BE2C (cell line): ENCODE measurements around the gene TP53TG5.

Experiments
- DNase-seq: peaks from one replicate; pipeline ENCODE4 v3.0.0-alpha.2; 2020
- H3K27me3 ChIP-seq: fragments of 250-450 bp; sonication (Bioruptor Pico); 2 replicates; pipeline ENCODE4 v1.5.1; 2020; ENCODE audit warnings: mild to moderate bottlenecking
- H3K36me3 ChIP-seq: fragments of 250-450 bp; sonication (Bioruptor Pico); 2 replicates; pipeline ENCODE4 v1.5.1; 2020; ENCODE audit warnings: mild to moderate bottlenecking
- H3K4me1 ChIP-seq: fragments of 250-450 bp; sonication (Bioruptor Pico); 2 replicates; pipeline ENCODE4 v1.5.1; 2020
- H3K4me3 ChIP-seq: 2 replicates; pipeline ENCODE4 v1.5.1; 2011; ENCODE audit warnings: low read depth, low read length
- H3K9me3 ChIP-seq: fragments of 250-450 bp; sonication (Bioruptor Pico); 2 replicates; pipeline ENCODE4 v1.5.1; 2020
- TF ChIP-seq, protein P1 (sequence below): IDR thresholded peaks from 2 replicates; pipeline ENCODE4 v1.5.1; 2012; ENCODE audit warnings: mild to moderate bottlenecking, low read depth, low read length

The TP53TG5 gene

DNA sequence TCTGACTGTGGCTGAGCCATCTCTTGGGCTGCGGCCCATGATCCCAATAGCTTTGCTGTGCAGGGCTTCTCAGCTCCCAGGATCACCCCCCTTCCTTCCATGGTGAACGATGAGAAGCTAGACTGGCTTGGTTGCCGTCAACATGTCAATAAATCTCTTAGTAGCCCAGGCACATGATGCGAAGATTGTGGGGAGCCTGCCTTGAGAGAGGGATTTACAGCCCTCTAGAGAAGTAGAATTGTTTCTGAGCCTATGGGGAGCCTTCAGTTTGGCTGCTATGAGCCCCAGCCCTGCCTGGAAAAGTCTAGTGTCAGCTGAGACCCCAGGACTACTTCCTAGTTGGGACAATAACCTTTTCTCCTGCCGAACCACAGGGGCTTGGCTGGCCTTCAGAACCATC is 34.5 kb upstream of the TP53TG5 start:
- TF ChIP-seq, protein P1, sequence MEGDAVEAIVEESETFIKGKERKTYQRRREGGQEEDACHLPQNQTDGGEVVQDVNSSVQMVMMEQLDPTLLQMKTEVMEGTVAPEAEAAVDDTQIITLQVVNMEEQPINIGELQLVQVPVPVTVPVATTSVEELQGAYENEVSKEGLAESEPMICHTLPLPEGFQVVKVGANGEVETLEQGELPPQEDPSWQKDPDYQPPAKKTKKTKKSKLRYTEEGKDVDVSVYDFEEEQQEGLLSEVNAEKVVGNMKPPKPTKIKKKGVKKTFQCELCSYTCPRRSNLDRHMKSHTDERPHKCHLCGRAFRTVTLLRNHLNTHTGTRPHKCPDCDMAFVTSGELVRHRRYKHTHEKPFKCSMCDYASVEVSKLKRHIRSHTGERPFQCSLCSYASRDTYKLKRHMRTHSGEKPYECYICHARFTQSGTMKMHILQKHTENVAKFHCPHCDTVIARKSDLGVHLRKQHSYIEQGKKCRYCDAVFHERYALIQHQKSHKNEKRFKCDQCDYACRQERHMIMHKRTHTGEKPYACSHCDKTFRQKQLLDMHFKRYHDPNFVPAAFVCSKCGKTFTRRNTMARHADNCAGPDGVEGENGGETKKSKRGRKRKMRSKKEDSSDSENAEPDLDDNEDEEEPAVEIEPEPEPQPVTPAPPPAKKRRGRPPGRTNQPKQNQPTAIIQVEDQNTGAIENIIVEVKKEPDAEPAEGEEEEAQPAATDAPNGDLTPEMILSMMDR, result no peak
- Histone ChIP-seq H3K4me3 (no peak overlapping the region), H3K36me3 (peaks cover 3% of the 10 kb centered on the region; the same call in 1 of the 2 replicates), H3K9me3 (no peaks in the 10 kb centered on the region), H3K27me3 (no peaks in the 10 kb centered on the region), H3K4me1 (no peaks in the 10 kb centered on the region)
- DNase-seq, result no peak

- DNase-seq, result no peak
- peaks cover 3% of the 10 kb centered on the region; the same call in 1 of the 2 replicates for H3K36me3 ChIP-seq
- H3K27me3 ChIP-seq, result peaks cover 17% of the 10 kb centered on the region
- H3K4me1 ChIP-seq, result no peaks in the 10 kb centered on the region
- TF ChIP-seq, protein P1, result no peak
- no peak overlapping the region for H3K4me3 ChIP-seq
- H3K9me3 ChIP-seq, result no peaks in the 10 kb centered on the region
Observed at GRCh38 chr20:45410887-45411286, 32.8 kb upstream of the TP53TG5 start.

GRCh38 chr20:45409521-45410272 is 31.6 kb upstream of the TP53TG5 start:
- Histone ChIP-seq H3K36me3 (peaks cover 3% of the 10 kb centered on the region; the same call in 1 of the 2 replicates), H3K4me1 (no peaks in the 10 kb centered on the region), H3K27me3 (peaks cover 22% of the 10 kb centered on the region), H3K9me3 (no peaks in the 10 kb centered on the region), H3K4me3 (no peak overlapping the region)
- TF ChIP-seq, protein P1, result no peak
- no peak for DNase-seq

- TF ChIP-seq, protein P1, result no peak
- H3K27me3 ChIP-seq, result peaks cover 22% of the 10 kb centered on the region
- H3K36me3 ChIP-seq, result peaks cover 3% of the 10 kb centered on the region; the same call in 1 of the 2 replicates
- H3K4me3 ChIP-seq, result no peak overlapping the region
- DNase-seq, result no peak
- no peaks in the 10 kb centered on the region for H3K9me3 ChIP-seq
- H3K4me1 ChIP-seq, result no peaks in the 10 kb centered on the region
Observed at GRCh38 chr20:45408646-45409213, 30.6 kb upstream of the TP53TG5 start.

DNA sequence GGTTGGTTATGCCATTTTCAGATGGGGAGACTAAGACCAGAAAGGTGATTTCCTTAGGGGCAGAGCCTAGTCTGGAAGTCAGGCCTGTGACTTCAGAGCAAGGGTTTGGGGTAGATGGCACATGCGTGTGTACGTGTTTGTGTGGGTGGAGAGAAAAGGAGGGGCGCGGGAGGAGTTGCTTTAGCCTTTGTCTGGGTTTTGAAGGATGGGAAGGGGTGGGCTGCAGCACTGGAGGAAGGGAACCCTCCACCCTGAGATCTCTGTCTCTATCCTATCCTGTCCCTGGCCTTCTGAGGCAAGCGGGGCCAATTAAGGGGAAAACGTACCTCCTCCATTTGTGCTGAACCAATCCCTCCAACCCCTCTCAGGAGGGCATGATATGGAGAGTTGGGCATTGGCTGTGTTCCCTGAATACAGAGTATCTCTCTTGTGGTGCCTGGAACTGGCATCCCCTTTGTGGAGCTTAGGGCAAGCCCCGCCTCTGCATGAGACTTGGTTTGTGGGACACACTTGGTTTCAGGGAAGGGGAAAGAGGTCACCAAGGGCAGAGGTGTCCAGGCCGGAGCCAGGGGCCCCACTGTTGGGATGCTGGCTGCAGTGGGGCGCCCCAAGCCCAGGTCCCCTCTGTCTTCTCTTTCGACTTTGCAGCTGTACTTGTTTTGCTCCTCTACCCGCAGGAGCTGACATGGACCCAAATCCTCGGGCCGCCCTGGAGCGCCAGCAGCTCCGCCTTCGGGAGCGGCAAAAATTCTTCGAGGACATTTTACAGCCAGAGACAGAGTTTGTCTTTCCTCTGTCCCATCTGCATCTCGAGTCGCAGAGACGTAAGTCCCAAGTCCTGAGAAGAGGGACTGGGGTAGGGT is 29.9 kb upstream of the TP53TG5 start, which contains the start of gene DBNDD2:
TSS of gene DBNDD2 (plus strand) at position 507 of the 863 bp plus-strand sequence. CDS start at position 686, 179 bp downstream.
- Histone ChIP-seq H3K9me3 (no peaks in the 10 kb centered on the region), H3K27me3 (peaks cover 22% of the 10 kb centered on the region), H3K4me1 (no peaks in the 10 kb centered on the region), H3K4me3 (peak within 1 kb of the TSS; percentile 71), H3K36me3 (peaks cover 3% of the 10 kb centered on the region; the same call in 1 of the 2 replicates)
- TF ChIP-seq, protein P1, result no peak
- DNase-seq, result no peak
